Measurements from ENCODE around the gene COL18A1. TPM values are rescaled to one million over a fixed set of nuclear protein-coding genes. Genes with fewer than 3 reads are reported as not detected.

The COL18A1 gene
- polyA plus RNA-seq, 2 of the 4 experiments (the other 2 are of a cell fraction): 17.3 to 88.4 TPM

GRCh38 chr21:45427331-45428271, 22.6 kb downstream of the COL18A1 start:
- Histone ChIP-seq H3K27ac (peak overlapping the region; percentile 97 to 98), H3K4me2 (peak overlapping the region; percentile 84), H3K9me3 (no peaks in the 10 kb centered on the region), H3K4me3 (no peak overlapping the region), H3K4me1 (peaks cover 53% of the 10 kb centered on the region)
- WGBS (ENCODE audit: missing lambda C conversion rate): 64% methylated on average over 6 of the region's 45 CpGs
- ChIA-PET POLR2A (interaction anchor here (1.0 kb wide), 3 partner anchors 21 to 140 kb away, joined by 3 to 7 read pairs (median 4); partner anchors contain the start of gene POFUT2), CTCF (interaction anchor here (0.7 to 3.0 kb wide), 5 partner anchors 12 to 136 kb away, joined by 3 to 13 read pairs (median 4); no protein-coding TSS in a partner anchor)
- FAIRE-seq: no peak
- DNase-seq (ENCODE audit: low read depth in 1 of 2, low spot score in 1 of 2): peak; percentile 89 to 92
- ATAC-seq: peak; percentile 94 to 95
- TF ChIP-seq TFCP2L1 (CRISPR knock-in tag; IDR thresholded peaks at IDR 0.05): no peak
- TF ChIP-seq MAZ (IDR thresholded peaks at IDR 0.05; ENCODE audit: borderline replicate concordance, low read depth, low read length): no peak
- peak; percentile 70 for TF ChIP-seq FOSL2 (IDR thresholded peaks at IDR 0.05)
- peak; percentile 97 for TF ChIP-seq FOSL2 (CRISPR knock-in tag; IDR thresholded peaks at IDR 0.05)
- TF ChIP-seq GATA3 (IDR thresholded peaks at IDR 0.05; ENCODE audit: borderline replicate concordance): peak; percentile 43; the same call in 1 of the 2 replicates
- no peak for TF ChIP-seq PHF8 (IDR thresholded peaks at IDR 0.05; ENCODE audit: borderline replicate concordance, low read depth)
- no peak for TF ChIP-seq ZC3H11A (IDR thresholded peaks at IDR 0.05)
- no peak for TF ChIP-seq FOXS1 (CRISPR knock-in tag; IDR thresholded peaks at IDR 0.05)
- no peak for TF ChIP-seq HOXA7 (CRISPR knock-in tag; IDR thresholded peaks at IDR 0.05)
- no peak for TF ChIP-seq ZNF302 (CRISPR knock-in tag; IDR thresholded peaks at IDR 0.05)
- TF ChIP-seq MAX (IDR thresholded peaks at IDR 0.05): peak; percentile 93
- TF ChIP-seq REST (IDR thresholded peaks at IDR 0.05): no peak
- TF ChIP-seq EP300 (IDR thresholded peaks at IDR 0.05): peak in 1 of 2 experiments; percentile 19; a peak in 1 of 5 replicates
- no peak for TF ChIP-seq RFX5 (IDR thresholded peaks at IDR 0.05)
- TF ChIP-seq RCOR1 (IDR thresholded peaks at IDR 0.05; ENCODE audit: low read depth, low read length): no peak
- TF ChIP-seq, protein P1, sequence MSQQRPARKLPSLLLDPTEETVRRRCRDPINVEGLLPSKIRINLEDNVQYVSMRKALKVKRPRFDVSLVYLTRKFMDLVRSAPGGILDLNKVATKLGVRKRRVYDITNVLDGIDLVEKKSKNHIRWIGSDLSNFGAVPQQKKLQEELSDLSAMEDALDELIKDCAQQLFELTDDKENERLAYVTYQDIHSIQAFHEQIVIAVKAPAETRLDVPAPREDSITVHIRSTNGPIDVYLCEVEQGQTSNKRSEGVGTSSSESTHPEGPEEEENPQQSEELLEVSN (IDR thresholded peaks at IDR 0.05; ENCODE audit: borderline replicate concordance, low read depth): peak; percentile 87
- no peak for TF ChIP-seq CBX8 (IDR thresholded peaks at IDR 0.05)
- TF ChIP-seq ZFP36 (IDR thresholded peaks at IDR 0.05; ENCODE audit: borderline replicate concordance, partially characterized antibody): peak; percentile 98
- TF ChIP-seq, protein P2, sequence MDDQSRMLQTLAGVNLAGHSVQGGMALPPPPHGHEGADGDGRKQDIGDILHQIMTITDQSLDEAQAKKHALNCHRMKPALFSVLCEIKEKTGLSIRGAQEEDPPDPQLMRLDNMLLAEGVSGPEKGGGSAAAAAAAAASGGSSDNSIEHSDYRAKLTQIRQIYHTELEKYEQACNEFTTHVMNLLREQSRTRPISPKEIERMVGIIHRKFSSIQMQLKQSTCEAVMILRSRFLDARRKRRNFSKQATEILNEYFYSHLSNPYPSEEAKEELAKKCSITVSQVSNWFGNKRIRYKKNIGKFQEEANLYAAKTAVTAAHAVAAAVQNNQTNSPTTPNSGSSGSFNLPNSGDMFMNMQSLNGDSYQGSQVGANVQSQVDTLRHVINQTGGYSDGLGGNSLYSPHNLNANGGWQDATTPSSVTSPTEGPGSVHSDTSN (IDR thresholded peaks at IDR 0.05): 0 out of 2 replicates have a peak, but pooled peaks have one; percentile 47
- TF ChIP-seq EHMT2 (IDR thresholded peaks at IDR 0.05; ENCODE audit: low read depth): no peak
- TF ChIP-seq RARB (CRISPR knock-in tag; IDR thresholded peaks at IDR 0.05): no peak
- TF ChIP-seq HOXB13 (CRISPR knock-in tag; IDR thresholded peaks at IDR 0.05; ENCODE audit: low read depth): no peak
- TF ChIP-seq, protein P3, sequence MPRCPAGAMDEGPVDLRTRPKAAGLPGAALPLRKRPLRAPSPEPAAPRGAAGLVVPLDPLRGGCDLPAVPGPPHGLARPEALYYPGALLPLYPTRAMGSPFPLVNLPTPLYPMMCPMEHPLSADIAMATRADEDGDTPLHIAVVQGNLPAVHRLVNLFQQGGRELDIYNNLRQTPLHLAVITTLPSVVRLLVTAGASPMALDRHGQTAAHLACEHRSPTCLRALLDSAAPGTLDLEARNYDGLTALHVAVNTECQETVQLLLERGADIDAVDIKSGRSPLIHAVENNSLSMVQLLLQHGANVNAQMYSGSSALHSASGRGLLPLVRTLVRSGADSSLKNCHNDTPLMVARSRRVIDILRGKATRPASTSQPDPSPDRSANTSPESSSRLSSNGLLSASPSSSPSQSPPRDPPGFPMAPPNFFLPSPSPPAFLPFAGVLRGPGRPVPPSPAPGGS (IDR thresholded peaks at IDR 0.05): no peak
- no peak for TF ChIP-seq CBX2 (IDR thresholded peaks at IDR 0.05; ENCODE audit: borderline replicate concordance, low read depth)
- no peak for TF ChIP-seq EHF (CRISPR knock-in tag; IDR thresholded peaks at IDR 0.05)
- 0 out of 5 replicates have a peak, but pooled peaks of 1 of the 2 experiments have one; percentile 44 for TF ChIP-seq JUN (IDR thresholded peaks at IDR 0.05)
- TF ChIP-seq JUNB (IDR thresholded peaks at IDR 0.05): peak; percentile 57
- TF ChIP-seq CHD4 (IDR thresholded peaks at IDR 0.05; ENCODE audit: borderline replicate concordance): no peak
- TF ChIP-seq, protein P4, sequence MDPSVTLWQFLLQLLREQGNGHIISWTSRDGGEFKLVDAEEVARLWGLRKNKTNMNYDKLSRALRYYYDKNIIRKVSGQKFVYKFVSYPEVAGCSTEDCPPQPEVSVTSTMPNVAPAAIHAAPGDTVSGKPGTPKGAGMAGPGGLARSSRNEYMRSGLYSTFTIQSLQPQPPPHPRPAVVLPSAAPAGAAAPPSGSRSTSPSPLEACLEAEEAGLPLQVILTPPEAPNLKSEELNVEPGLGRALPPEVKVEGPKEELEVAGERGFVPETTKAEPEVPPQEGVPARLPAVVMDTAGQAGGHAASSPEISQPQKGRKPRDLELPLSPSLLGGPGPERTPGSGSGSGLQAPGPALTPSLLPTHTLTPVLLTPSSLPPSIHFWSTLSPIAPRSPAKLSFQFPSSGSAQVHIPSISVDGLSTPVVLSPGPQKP (IDR thresholded peaks at IDR 0.05; ENCODE audit: low read depth, low read length): no peak
- no peak; the same call in 2 of the 3 replicates for TF ChIP-seq SMC3 (IDR thresholded peaks at IDR 0.05)
- TF ChIP-seq MYC (IDR thresholded peaks at IDR 0.05; ENCODE audit: borderline replicate concordance, low read length): peak; percentile 59; the same call in 1 of the 2 replicates
- TF ChIP-seq ZSCAN20 (CRISPR knock-in tag; IDR thresholded peaks at IDR 0.05): no peak
- TF ChIP-seq NFE2L2 (conservative IDR thresholded peaks at IDR 0.05; ENCODE audit: low read length): no peak

Data from A549 (cell line).